Stimulated activated naive CD8-positive, alpha-beta T cell treated with anti-CD3 and anti-CD28 coated beads, Interleukin-15, amount 100 ng/mL, for 72 hours (primary cell): ENCODE results near the gene LORICRIN.

Source experiments
- ATAC-seq: fragments of 150-1000 bp; cut with Tn5 transposase; 2 replicates; pipeline ENCODE4 v1.10.0; 2021; ENCODE audit warnings: mild to moderate bottlenecking, moderate library complexity
- DNase-seq, 2 donors: peaks; one replicate each; pipeline ENCODE4 v3.0.0; 2021 to 2022
- H3K27ac Mint-ChIP-seq, 2 donors: one replicate each; pipeline ENCODE4 v1.8.0; 2022; ENCODE audit warnings: mild to moderate bottlenecking in 2 of 2, mixed read lengths in 2 of 2, moderate library complexity in 2 of 2
- H3K27me3 Mint-ChIP-seq: one replicate; pipeline ENCODE4 v1.8.0; 2022; ENCODE audit warnings: mixed read lengths
- H3K4me1 Mint-ChIP-seq: one replicate; pipeline ENCODE4 v1.8.0; 2022; ENCODE audit warnings: mild to moderate bottlenecking, mixed read lengths
- H3K4me3 Mint-ChIP-seq, 2 donors: one replicate each; pipeline ENCODE4 v1.8.0; 2022; ENCODE audit warnings: mild to moderate bottlenecking in 2 of 2, mixed read lengths in 2 of 2, moderate library complexity in 1 of 2
- H3K9me3 Mint-ChIP-seq, 2 donors: one replicate each; pipeline ENCODE4 v1.8.0; 2022; ENCODE audit warnings: mixed read lengths in 2 of 2

Gene LORICRIN

DNA sequence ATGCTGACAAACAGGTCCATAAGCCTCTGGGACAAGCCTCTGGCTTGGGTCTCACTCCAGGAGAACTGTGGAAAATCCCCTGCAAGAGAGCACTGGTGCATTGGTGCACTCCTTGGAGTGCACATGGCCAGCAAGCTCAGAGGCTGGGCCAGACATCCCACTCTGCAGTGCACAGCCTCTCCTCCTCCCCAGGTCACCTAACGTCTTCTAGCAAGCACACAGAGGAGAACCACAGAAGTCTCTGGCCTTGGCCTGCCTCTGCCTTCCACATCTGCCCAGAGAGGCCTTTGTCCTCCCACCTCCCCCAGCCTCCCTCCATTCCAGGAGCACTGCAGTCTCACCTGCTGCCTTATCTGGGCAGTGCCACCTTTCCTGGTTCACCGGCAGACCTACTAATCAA is 49.1 kb downstream of the LORICRIN start:
- no peaks in the 10 kb centered on the region for H3K9me3 Mint-ChIP-seq
- no peak overlapping the region for H3K4me3 Mint-ChIP-seq
- no peak overlapping the region for H3K27ac Mint-ChIP-seq
- no peak for DNase-seq
- peaks cover 21% of the 10 kb centered on the region for H3K27me3 Mint-ChIP-seq
- no peak for ATAC-seq
- no peaks in the 10 kb centered on the region for H3K4me1 Mint-ChIP-seq

DNA sequence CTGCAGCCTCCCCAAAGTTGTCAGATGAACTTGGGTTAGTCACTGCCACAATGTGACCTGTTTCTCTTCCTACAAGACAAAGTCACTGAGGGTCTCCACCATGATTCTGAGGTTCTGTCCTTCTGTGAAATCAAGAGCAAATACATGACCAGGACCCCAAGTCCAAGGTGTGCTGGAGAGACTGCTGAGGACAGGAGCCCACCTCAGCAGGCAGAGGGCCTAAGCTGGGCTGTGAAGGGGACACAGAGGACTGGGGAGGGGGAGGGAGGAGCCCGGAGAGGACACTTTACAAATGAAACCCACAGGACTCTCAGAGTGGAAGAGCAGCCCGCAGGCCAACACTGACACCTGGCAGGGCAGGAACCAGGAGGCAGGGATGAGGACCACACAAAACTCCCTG is 50.0 kb downstream of the LORICRIN start:
- Mint-ChIP-seq H3K27ac (peak overlapping the region in 1 of 2 donors; percentile 44), H3K27me3 (peaks cover 21% of the 10 kb centered on the region), H3K4me1 (no peaks in the 10 kb centered on the region), H3K9me3 (no peaks in the 10 kb centered on the region), H3K4me3 (no peak overlapping the region)
- DNase-seq, result no peak
- ATAC-seq, result no peak

DNA sequence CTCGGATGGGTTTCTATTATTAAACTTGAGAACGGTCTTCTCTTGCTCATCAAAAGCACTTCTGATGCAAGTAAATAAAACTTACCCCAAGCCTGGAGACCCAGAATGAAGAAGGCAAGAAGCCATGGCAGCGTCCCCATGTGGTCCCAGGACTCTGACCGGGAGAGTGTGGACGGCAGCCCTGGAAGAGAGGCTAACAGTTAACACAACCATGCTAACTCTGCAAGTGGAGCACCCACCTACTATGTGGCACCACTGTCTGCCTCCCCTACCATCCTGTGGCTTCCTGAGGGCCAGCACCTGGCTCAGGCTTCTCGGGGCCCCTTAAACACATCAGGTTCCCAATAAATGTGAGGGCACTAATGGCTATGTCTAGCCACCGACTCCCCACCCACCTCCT is 51.0 kb downstream of the LORICRIN start:
- peaks cover 21% of the 10 kb centered on the region for H3K27me3 Mint-ChIP-seq
- H3K27ac Mint-ChIP-seq, result no peak overlapping the region
- H3K4me1 Mint-ChIP-seq, result no peaks in the 10 kb centered on the region

More for the DNA sequence above, 51.0 kb downstream of the LORICRIN start:
- DNase-seq, result no peak
- H3K9me3 Mint-ChIP-seq, result peaks cover 0 to 5% of the 10 kb centered on the region in 2 donors
- H3K4me3 Mint-ChIP-seq, result no peak overlapping the region
- ATAC-seq, result no peak
